ENCODE results near the gene OSBPL6. TPM values are rescaled to one million over a fixed set of nuclear protein-coding genes. Genes with fewer than 3 reads are reported as not detected.

The OSBPL6 gene
- total RNA-seq, 1 experiment from 2014 or later: 4.6 TPM

GRCh38 chr2:178277741-178278197 lies 83.5 kb downstream of the OSBPL6 start:
- Histone ChIP-seq H4K91ac (ENCODE audit: insufficient read length, low read depth, low read length) (no peak overlapping the region), H3K14ac (ENCODE audit: insufficient read depth, low read length) (no peak overlapping the region), H2BK15ac (ENCODE audit: low read depth, low read length) (no peak overlapping the region), H3K79me2 (ENCODE audit: insufficient read depth, low read length) (no peaks in the 10 kb centered on the region), H3K4me1 (ENCODE audit: insufficient read depth, low read length) (peaks cover 8% of the 10 kb centered on the region; the same call in 1 of the 2 replicates), H4K8ac (replicated peaks; ENCODE audit: insufficient read length, low read depth, low read length) (no peak overlapping the region), H3K79me1 (ENCODE audit: insufficient read depth, low read depth, low read length, poor library complexity, severe bottlenecking) (no peaks in the 10 kb centered on the region), H2AK5ac (ENCODE audit: insufficient read length, low read length) (no peak overlapping the region), H3K4me2 (ENCODE audit: insufficient read depth, insufficient read length, low read length) (no peak overlapping the region), H2BK12ac (ENCODE audit: insufficient read length, low read depth, low read length) (no peak overlapping the region), H3K27ac (ENCODE audit: insufficient read length, low read depth, low read length) (no peak overlapping the region), H3K27me3 (ENCODE audit: insufficient read depth, low read length) (no peaks in the 10 kb centered on the region), H3K23me2 (ENCODE audit: insufficient read length, low read depth, low read length, poor library complexity, severe bottlenecking) (no peaks in the 10 kb centered on the region), H3K9ac (ENCODE audit: extremely low read depth, insufficient read length, low read length) (no peak overlapping the region), H3K4ac (ENCODE audit: low read depth, low read length) (no peak overlapping the region), H2BK5ac (ENCODE audit: insufficient read length, low read length) (no peak overlapping the region), H3T11ph (ENCODE audit: low read length) (no peak overlapping the region), H3K9me3 (ENCODE audit: control insufficient read depth, low read depth, low read length) (no peaks in the 10 kb centered on the region), H3K56ac (ENCODE audit: insufficient read length, low read depth, low read length) (no peak overlapping the region), H2BK120ac (ENCODE audit: low read depth, low read length, poor library complexity, severe bottlenecking) (no peak overlapping the region), H2AFZ (ENCODE audit: low read length) (no peak overlapping the region), H3K18ac (ENCODE audit: insufficient read length, low read depth, low read length) (no peak overlapping the region), H4K20me1 (ENCODE audit: control insufficient read depth, insufficient read depth, insufficient read length) (no peaks in the 10 kb centered on the region), H4K5ac (ENCODE audit: insufficient read length, low read depth, low read length) (no peak overlapping the region), H2BK20ac (ENCODE audit: low read depth, low read length, poor library complexity, severe bottlenecking) (no peak overlapping the region), H3K23ac (ENCODE audit: insufficient read length, low read depth, low read length) (no peak overlapping the region)
- H3K27ac Mint-ChIP-seq: peak overlapping the region; percentile 13 to 37 (median 25); a peak in 6 of 7 replicates
- H3K4me3 Mint-ChIP-seq: no peak overlapping the region
- no peak for TF ChIP-seq CTCF (conservative IDR thresholded peaks at IDR 0.05)
- H3K27me3 Mint-ChIP-seq (ENCODE audit: low read depth): no peaks in the 10 kb centered on the region
- H3K4me1 Mint-ChIP-seq: peaks cover 23% of the 10 kb centered on the region in 2 experiments
- H3K36me3 Mint-ChIP-seq (ENCODE audit: insufficient read depth in 1 of 3, low read depth in 3 of 3): no peaks in the 10 kb centered on the region
- H3K9me3 Mint-ChIP-seq: no peaks in the 10 kb centered on the region; a peak in 1 of 5 replicates
- DNase-seq: no peak
- WGBS (ENCODE audit: extremely low coverage, insufficient read length, low lambda C conversion rate): no CpG with 5 or more reads among the region's 6 CpGs

Data from H9 (cell line).